Common myeloid progenitor, CD34-positive (primary cell): ENCODE measurements around the gene CD68.
"Not testable (repeated sequence)": the region's sequence is repeated elsewhere in the genome, so short reads cannot be mapped to it uniquely, and the experiment has no call there.

Experiments used
- CTCF ChIA-PET: fragments of 350-600 bp; sonication (Branson Sonifier 250); formaldehyde crosslinking; loops from one replicate; lab custom pipeline; 2021; ENCODE audit warnings: antibody characterized with exemption; lab: Charles Lee
- POLR2A ChIA-PET: fragments of 350-600 bp; sonication (Branson Sonifier 250); formaldehyde crosslinking; loops from one replicate; lab custom pipeline; 2021; ENCODE audit warnings: antibody characterized with exemption; lab: Charles Lee
- DNase-seq, 3 donors: peaks; one replicate each; pipeline versions ENCODE4 v3.0.0 to v3.0.0-alpha.2; 2013
- H3K27ac ChIP-seq, 2 experiments: 1 replicate in 1 of 2; 2 replicates in 1 of 2; pipeline ENCODE4 v1.7.0; 2013; ENCODE audit warnings: inconsistent platforms in 2 of 2, low read length in 2 of 2, mild to moderate bottlenecking in 2 of 2, low read depth in 1 of 2, moderate library complexity in 1 of 2; ENCODE audit not compliant: severe bottlenecking in 2 of 2, insufficient read depth in 1 of 2, poor library complexity in 1 of 2
- H3K27me3 ChIP-seq, 5 experiments: replicated peaks in 2 of 5; 1 replicate in 3 of 5; 2 replicates in 2 of 5; pipeline versions ENCODE4 v1.6.1 to v1.7.0; 2013; ENCODE audit warnings: low read length in 4 of 5, mild to moderate bottlenecking in 2 of 5, moderate library complexity in 2 of 5, inconsistent platforms in 1 of 5; ENCODE audit not compliant: insufficient read depth in 5 of 5, control insufficient read depth in 4 of 5
- H3K36me3 ChIP-seq, 4 experiments: 1 replicate in 2 of 4; 2 replicates in 2 of 4; pipeline versions ENCODE4 v1.6.1 to v1.7.0; 2013; ENCODE audit warnings: low read length in 3 of 4, control low read depth in 1 of 4, mild to moderate bottlenecking in 1 of 4; ENCODE audit not compliant: control insufficient read depth in 4 of 4, insufficient read depth in 4 of 4
- H3K4me1 ChIP-seq, 4 experiments: 1 replicate in 3 of 4; 2 replicates in 1 of 4; pipeline versions ENCODE4 v1.6.1 to v1.7.1; 2013; ENCODE audit warnings: low read length in 3 of 4, mild to moderate bottlenecking in 3 of 4, control low read depth in 1 of 4, inconsistent platforms in 1 of 4, moderate library complexity in 1 of 4; ENCODE audit not compliant: control insufficient read depth in 4 of 4, insufficient read depth in 4 of 4; ENCODE audit errors: control extremely low read depth in 1 of 4
- H3K4me3 ChIP-seq, 7 experiments: 1 replicate in 4 of 7; 2 replicates in 3 of 7; pipeline versions ENCODE4 v1.5.1 to v1.7.0; 2013; ENCODE audit warnings: mild to moderate bottlenecking in 7 of 7, low read length in 6 of 7, moderate library complexity in 6 of 7, inconsistent platforms in 2 of 7, low read depth in 2 of 7, control low read depth in 1 of 7; ENCODE audit not compliant: insufficient read depth in 4 of 7, control insufficient read depth in 1 of 7; ENCODE audit errors: extremely low read depth in 1 of 7
- H3K9me3 ChIP-seq, 5 experiments: 1 replicate in 4 of 5; 2 replicates in 1 of 5; pipeline versions ENCODE4 v1.6.1 to v1.7.1; 2013; ENCODE audit warnings: low read length in 4 of 5, mild to moderate bottlenecking in 2 of 5, inconsistent platforms in 1 of 5, low read depth in 1 of 5, moderate library complexity in 1 of 5; ENCODE audit not compliant: control insufficient read depth in 4 of 5, insufficient read depth in 2 of 5; ENCODE audit errors: control extremely low read depth in 1 of 5
- WGBS: methylation state at CpG from one replicate; pipeline ENCODE4 v1.1.5; 2013; ENCODE audit not compliant: insufficient coverage; 5-methylcytosine and 5-hydroxymethylcytosine counted together

The CD68 gene

DNA sequence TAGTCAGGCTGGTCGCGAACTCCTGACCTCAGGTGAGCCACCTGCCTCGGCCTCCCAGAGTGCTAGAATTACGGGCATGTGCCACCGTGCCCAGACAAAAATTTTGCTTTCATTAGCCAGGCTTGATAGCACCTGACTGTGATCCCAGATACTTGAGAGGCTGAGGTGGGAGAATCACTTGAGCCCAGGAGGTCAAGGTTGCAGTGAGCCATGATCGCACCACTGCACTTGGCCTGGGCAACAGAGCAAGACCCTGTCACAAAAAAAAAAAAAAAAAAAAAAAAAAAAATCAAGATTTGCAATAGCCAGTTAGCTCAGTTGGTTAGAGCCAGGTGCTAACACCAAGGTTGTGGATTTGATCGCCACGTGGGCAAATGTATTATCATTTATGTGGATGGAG, 41.4 kb downstream of the CD68 start:
- CTCF ChIA-PET: interaction anchor here (0.9 to 1.7 kb wide), 2 partner anchors 9 to 96 kb away, joined by 3 read pairs; partner anchors contain the start of gene SHBG

DNA sequence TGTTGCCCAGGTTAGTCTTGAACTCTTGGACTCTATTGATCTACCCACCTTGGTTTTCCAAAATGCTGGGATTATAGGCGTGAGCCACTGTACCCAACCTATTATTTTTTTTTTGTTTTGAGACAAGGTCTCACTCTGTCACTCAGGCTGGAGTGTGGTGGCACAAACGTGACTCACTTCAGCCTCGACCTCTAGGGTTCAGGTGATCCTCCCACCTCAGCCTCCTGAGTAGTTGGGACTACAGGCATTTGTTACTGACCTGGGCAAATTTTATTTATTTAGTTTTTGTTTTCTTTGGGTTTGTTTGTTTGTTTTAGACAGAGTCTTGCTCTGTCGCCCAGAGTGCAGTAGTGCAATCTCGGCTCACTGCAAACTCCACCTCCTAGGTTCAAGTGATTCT, 44.2 kb downstream of the CD68 start:
- Histone ChIP-seq H3K4me1 (peaks cover 0 to 12% (median 10%) of the 10 kb centered on the region in 4 experiments), H3K27ac (no peak overlapping the region), H3K27me3 (no peaks in the 10 kb centered on the region), H3K36me3 (peaks cover 0 to 5% (median 2%) of the 10 kb centered on the region in 4 experiments), H3K4me3 (no peak overlapping the region), H3K9me3 (no peaks in the 10 kb centered on the region)
- 100% methylated on average over 3 of the region's 5 CpGs for WGBS
- POLR2A ChIA-PET: interaction anchor here (0.7 kb wide), 1 partner anchor 43 kb away, joined by 6 read pairs; no protein-coding TSS in a partner anchor
- CTCF ChIA-PET: interaction anchor here (1.1 kb wide), 1 partner anchor 9 kb away, joined by 4 read pairs; no protein-coding TSS in a partner anchor
- no peak for DNase-seq

More for the DNA sequence above, 41.4 kb downstream of the CD68 start:
- no peaks in the 10 kb centered on the region for H3K9me3 ChIP-seq
- no peaks in the 10 kb centered on the region for H3K4me1 ChIP-seq
- POLR2A ChIA-PET: no interaction called here
- no peaks in the 10 kb centered on the region for H3K27me3 ChIP-seq
- DNase-seq: no peak
- H3K36me3 ChIP-seq: no peaks in the 10 kb centered on the region
- whole genome bisulfite sequencing: 90% methylated on average over 5 of the region's 8 CpGs
- H3K27ac ChIP-seq: no peak overlapping the region
- H3K4me3 ChIP-seq: no peak overlapping the region

DNA sequence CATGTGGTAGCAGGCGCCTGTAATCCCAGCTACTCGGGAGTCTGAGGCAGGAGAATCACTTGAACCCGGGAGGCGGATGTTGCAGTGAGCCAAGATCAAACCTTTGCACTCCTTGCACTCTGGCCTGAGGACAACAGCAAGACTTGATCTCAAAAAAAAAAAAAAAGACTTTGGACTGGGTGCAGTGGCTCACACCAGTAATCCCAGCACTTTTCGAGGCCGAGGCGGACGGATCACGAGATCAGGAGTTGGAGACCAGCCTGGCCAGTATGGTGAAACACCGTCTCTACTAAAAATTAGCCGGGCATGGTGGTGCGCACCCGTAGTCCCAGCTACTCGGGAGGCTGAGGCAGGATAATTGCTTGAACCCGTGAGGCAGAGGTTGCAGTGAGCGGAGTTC, 46.3 kb downstream of the CD68 start:
- POLR2A ChIA-PET, DNase-seq, H3K27ac ChIP-seq, H3K9me3 ChIP-seq, H3K36me3 ChIP-seq, H3K27me3 ChIP-seq, H3K4me3 ChIP-seq: not testable (repeated sequence)
- WGBS: 100% methylated on average over 11 of the region's 16 CpGs
- CTCF ChIA-PET: interaction anchor here (1.3 kb wide), 1 partner anchor 62 kb away, joined by 3 read pairs; the partner anchor contains the start of gene TP53
- H3K4me1 ChIP-seq: peaks cover 0 to 12% (median 10%) of the 10 kb centered on the region in 4 experiments

DNA sequence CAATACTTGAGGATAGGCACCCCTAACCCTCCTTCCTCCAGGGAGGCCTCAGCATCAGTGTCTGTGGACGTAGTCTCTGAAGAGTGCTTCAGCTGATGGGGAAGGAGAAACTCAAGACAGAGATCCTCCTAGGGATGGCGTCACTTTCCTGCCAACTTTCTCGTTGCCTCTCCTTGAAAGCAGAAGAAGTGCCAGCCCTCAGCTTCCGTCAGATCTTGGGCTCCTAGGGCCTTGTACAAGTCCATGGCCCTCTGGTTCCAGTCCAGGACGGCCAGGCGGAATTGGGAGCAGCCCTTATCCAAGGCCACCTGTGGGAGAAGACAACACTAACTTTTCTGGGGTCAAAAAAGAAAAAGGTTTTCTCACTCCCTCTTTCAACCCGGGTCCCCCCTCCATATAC, 46.9 kb downstream of the CD68 start:
- Histone ChIP-seq H3K4me3 (peak overlapping the region in 3 of 7 experiments; percentile 31 to 89 (median 81)), H3K9me3 (no peaks in the 10 kb centered on the region), H3K36me3 (peaks cover 0 to 5% (median 2%) of the 10 kb centered on the region in 4 experiments), H3K4me1 (peaks cover 0 to 12% (median 10%) of the 10 kb centered on the region in 4 experiments), H3K27ac (no peak overlapping the region), H3K27me3 (no peaks in the 10 kb centered on the region)
- ChIA-PET CTCF (interaction anchor here (0.6 to 2.8 kb wide), 3 partner anchors 12 to 62 kb away, joined by 3 to 17 read pairs (median 5); partner anchors contain the start of genes FXR2, TP53 and WRAP53), POLR2A (no interaction called here)
- WGBS: 88% methylated on average over 7 of the region's 7 CpGs
- DNase-seq: no peak

DNA sequence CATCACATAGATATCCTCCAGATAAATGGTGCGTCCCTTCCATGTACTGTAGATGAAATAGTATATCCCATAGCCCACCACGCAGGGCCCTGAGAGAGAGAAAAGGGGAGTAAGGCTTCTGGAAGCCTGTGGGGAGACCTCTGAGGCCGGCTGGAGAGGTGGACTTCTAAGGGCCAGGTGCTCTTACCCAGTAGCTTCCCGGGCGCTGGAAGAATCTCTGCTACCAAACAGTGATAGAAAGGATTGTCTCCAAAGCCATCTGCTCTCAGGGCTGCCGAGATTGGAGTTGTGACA, 47.5 kb downstream of the CD68 start:
- H3K27me3 ChIP-seq: no peaks in the 10 kb centered on the region
- no peak for DNase-seq
- H3K27ac ChIP-seq: peak overlapping the region; percentile 85 to 93
- H3K36me3 ChIP-seq: peaks cover 0 to 5% (median 2%) of the 10 kb centered on the region in 4 experiments
- CTCF ChIA-PET: interaction anchor here (0.6 to 2.8 kb wide), 5 partner anchors 12 to 61 kb away, joined by 3 to 17 read pairs (median 4); partner anchors contain the start of genes FXR2, TP53 and WRAP53
- peaks cover 0 to 12% (median 10%) of the 10 kb centered on the region in 4 experiments for H3K4me1 ChIP-seq
- peak overlapping the region; percentile 35 to 89 (median 83) for H3K4me3 ChIP-seq
- WGBS: 20% methylated on average over 1 of the region's 6 CpGs
- H3K9me3 ChIP-seq: no peaks in the 10 kb centered on the region
- POLR2A ChIA-PET: interaction anchor here (1.0 to 1.7 kb wide), 2 partner anchors 55 to 61 kb away, joined by 3 to 8 read pairs; partner anchors contain the start of genes TP53 and WRAP53

DNA sequence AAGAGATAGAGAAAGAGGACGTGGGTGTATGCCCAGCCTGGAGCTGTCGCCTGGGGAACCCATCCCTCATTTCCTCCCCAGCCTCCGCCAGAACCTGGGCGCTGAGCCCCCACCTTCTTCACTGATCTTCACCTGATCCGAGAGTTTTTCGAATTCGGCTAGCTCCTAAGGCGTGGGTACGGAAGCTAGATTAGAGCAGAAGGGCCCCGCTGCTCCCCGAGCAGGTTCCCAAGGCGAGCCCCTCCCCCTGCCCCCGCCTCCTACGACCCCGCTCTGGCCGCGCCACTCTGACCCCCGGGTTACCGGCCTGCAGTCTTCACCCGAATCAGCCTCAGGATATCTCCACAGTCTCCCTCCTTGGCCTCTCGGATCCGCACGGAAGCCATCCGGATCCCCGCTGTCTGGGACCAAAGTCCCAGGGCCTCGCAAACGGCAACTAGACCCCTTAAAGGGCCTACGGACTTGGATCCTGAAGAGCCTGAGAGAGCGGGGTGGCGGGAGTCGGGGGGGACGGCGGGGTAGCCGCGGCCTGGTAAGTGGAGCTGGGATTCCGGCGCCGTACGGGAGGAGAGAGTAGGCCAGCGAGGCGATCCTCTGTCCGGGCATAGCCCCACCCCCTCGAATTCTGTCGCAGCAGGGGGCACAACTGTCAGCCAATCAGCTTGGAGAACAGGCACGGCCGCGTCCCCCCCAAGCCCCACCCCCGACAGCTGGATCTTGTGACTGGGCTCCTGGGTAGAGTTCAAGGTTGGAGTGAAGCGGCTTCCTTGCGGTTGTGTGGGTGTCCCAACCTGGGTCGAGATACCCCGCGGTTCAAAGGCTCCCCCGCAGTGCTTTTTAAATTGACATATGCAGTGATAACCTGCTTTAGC, 48.0 kb downstream of the CD68 start, which contains the start of gene SAT2:
Gene SAT2 (minus strand): TSS at position 572 of the 872 bp plus-strand sequence. CDS start 186 bp downstream, at position 386.
- Histone ChIP-seq H3K36me3 (peaks cover 0 to 5% (median 2%) of the 10 kb centered on the region in 4 experiments), H3K4me1 (peaks cover 0 to 12% (median 10%) of the 10 kb centered on the region in 4 experiments), H3K27me3 (no peaks in the 10 kb centered on the region), H3K27ac (peak within 1 kb of the TSS; percentile 85 to 93), H3K4me3 (peak within 1 kb of the TSS; percentile 52 to 89 (median 83)), H3K9me3 (no peaks in the 10 kb centered on the region)
- ChIA-PET CTCF (interaction anchor here (0.7 to 2.8 kb wide), 9 partner anchors 9 to 90 kb away, joined by 3 to 17 read pairs (median 3); partner anchors contain the start of genes DNAH2, FXR2, TP53 and WRAP53), POLR2A (interaction anchor here (0.6 to 1.7 kb wide), 9 partner anchors 12 to 223 kb away, joined by 3 to 10 read pairs (median 4); partner anchors contain the start of genes ATP1B2, POLR2A, TP53 and WRAP53)
- peak; percentile 91 to 95 (median 94) for DNase-seq
- WGBS: under 1% methylated on average over 44 of the region's 54 CpGs
